AG04450 (cell line): ENCODE measurements around the gene RNASE7. TPM values are rescaled to one million over a fixed set of nuclear protein-coding genes. Genes with fewer than 3 reads are reported as not detected.
A peak's percentile ranks its signal among the peaks of the same experiment; 100 is the strongest.

Source experiments
- CTCF ChIA-PET: fragments of 300-600, 350-600 bp; formaldehyde crosslinking; extraction: SDS; loops from one replicate; lab custom pipeline; 2022; ENCODE audit warnings: antibody characterized with exemption, inconsistent platforms; lab: Charles Lee
- POLR2A ChIA-PET: fragments of 350-600 bp; formaldehyde crosslinking; extraction: SDS; loops from one replicate; lab custom pipeline; 2021; ENCODE audit warnings: antibody characterized with exemption, inconsistent platforms; lab: Yijun Ruan, JAX
- DNase-seq: peaks from one replicate; pipeline ENCODE4 v3.0.0-alpha.2; 2011; ENCODE audit warnings: low read depth, low spot score
- H3K27ac ChIP-seq: one replicate; pipeline ENCODE4 v1.5.1; 2012; ENCODE audit warnings: low read depth, low read length, control low read depth
- H3K27me3 ChIP-seq: one replicate; pipeline ENCODE4 v1.6.0; 2012; ENCODE audit warnings: low read length; ENCODE audit not compliant: control insufficient read depth, insufficient read depth
- H3K4me3 ChIP-seq: 2 replicates; pipeline ENCODE4 v1.5.1; 2011; ENCODE audit warnings: mild to moderate bottlenecking, low read depth, low read length, control low read depth
- H3K9me3 ChIP-seq: 2 replicates; pipeline ENCODE4 v1.5.1; 2012; ENCODE audit warnings: low read length; ENCODE audit not compliant: control insufficient read depth, insufficient read depth
- CTCF ChIP-seq: IDR thresholded peaks from 2 replicates; pipeline ENCODE4 v1.5.1; 2011; ENCODE audit warnings: low read depth, low read length, control low read depth, inconsistent platforms
- polyA plus RNA-seq: library from polyadenylated mRNA; depleted of rRNA; stranded (reverse); fragments of >200 nt; gene quantifications from 2 replicates; pipeline ENCODE4 v1.2.3, GENCODE V29; 2011

RNASE7 gene
- polyA plus RNA-seq, 1 experiment, result not detected

GRCh38 chr14:21034707-21035106, 7.5 kb upstream of the RNASE7 start, which contains the start of gene RNASE13:
Gene RNASE13 (minus strand): TSS chr14:21034807. CDS start chr14:21034288, 519 bp downstream.
- Histone ChIP-seq H3K27me3 (peaks cover 37% of the 10 kb centered on the region), H3K4me3 (no peak within 1 kb of the TSS), H3K27ac (no peak within 1 kb of the TSS), H3K9me3 (no peaks in the 10 kb centered on the region)
- no peak for DNase-seq
- TF ChIP-seq CTCF, result no peak
- CTCF ChIA-PET, result interaction anchor here (2.2 kb wide), 1 partner anchor 20 kb away, joined by 15 read pairs; no protein-coding TSS in a partner anchor
- POLR2A ChIA-PET, result no interaction called here

GRCh38 chr14:21036751-21037150, 5.4 kb upstream of the RNASE7 start:
- DNase-seq, result no peak
- Histone ChIP-seq H3K4me3 (no peak overlapping the region), H3K27ac (no peak overlapping the region), H3K27me3 (peaks cover 26% of the 10 kb centered on the region), H3K9me3 (no peaks in the 10 kb centered on the region)
- POLR2A ChIA-PET, result no interaction called here
- CTCF ChIA-PET, result interaction anchor here (1.1 to 2.2 kb wide), 3 partner anchors 22 to 68 kb away, joined by 3 to 15 read pairs (median 5); no protein-coding TSS in a partner anchor
- TF ChIP-seq CTCF, result no peak

- no peak for TF ChIP-seq CTCF
- H3K27ac ChIP-seq, result no peak overlapping the region
- no peaks in the 10 kb centered on the region for H3K9me3 ChIP-seq
- CTCF ChIA-PET, result interaction anchor here (1.0 to 1.1 kb wide), 2 partner anchors 23 to 67 kb away, joined by 3 to 4 read pairs; no protein-coding TSS in a partner anchor
- peaks cover 27% of the 10 kb centered on the region for H3K27me3 ChIP-seq
- POLR2A ChIA-PET, result no interaction called here
- DNase-seq, result no peak
- no peak overlapping the region for H3K4me3 ChIP-seq
These were observed 5.0 kb upstream of the RNASE7 start for GRCh38 chr14:21037156-21037555.

GRCh38 chr14:21038441-21039422, 3.4 kb upstream of the RNASE7 start:
- ChIA-PET CTCF (interaction anchor here (1.1 to 4.0 kb wide), 11 partner anchors 13 to 68 kb away, joined by 3 to 170 read pairs (median 9); no protein-coding TSS in a partner anchor), POLR2A (interaction anchor here (1.0 to 1.2 kb wide), 3 partner anchors 24 to 49 kb away, joined by 3 to 5 read pairs (median 4); no protein-coding TSS in a partner anchor)
- H3K4me3 ChIP-seq, result no peak overlapping the region
- peak; percentile 23 for DNase-seq
- H3K27ac ChIP-seq, result no peak overlapping the region
- no peak for TF ChIP-seq CTCF
- H3K9me3 ChIP-seq, result no peaks in the 10 kb centered on the region
- H3K27me3 ChIP-seq, result peaks cover 28% of the 10 kb centered on the region
